ENCODE results near the gene SMIM3.
"Not testable (repeated sequence)": the region's sequence is repeated elsewhere in the genome, so short reads cannot be mapped to it uniquely, and the experiment has no call there.

SMIM3 gene

DNA sequence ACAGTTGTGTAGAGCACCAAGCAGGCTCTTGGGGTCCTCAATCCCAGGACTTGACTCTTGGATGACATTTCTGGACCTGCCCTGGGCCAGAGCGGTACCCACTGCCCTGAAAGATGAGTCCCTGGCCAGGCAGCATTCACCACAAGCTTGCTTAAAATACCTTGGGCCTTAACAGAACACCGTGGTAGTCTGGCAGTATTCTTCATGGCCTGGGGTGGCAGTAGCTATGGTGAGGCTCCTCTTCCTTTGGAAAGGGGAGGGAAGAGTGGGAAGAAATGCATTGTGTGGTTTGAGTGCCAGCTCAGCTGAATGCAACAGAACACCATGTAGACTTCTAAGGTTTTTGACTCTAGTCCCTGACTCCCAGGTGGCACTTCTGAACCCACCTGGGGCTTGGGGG is 38.4 kb downstream of the SMIM3 start:
- Histone ChIP-seq H4K20me1 (ENCODE audit: insufficient read depth, low read length) (no peaks in the 10 kb centered on the region), H3F3A (ENCODE audit: insufficient read depth, low read length) (no peaks in the 10 kb centered on the region), H3K4me1 (ENCODE audit: low read length) (no peaks in the 10 kb centered on the region), H3K79me2 (ENCODE audit: low read length) (no peaks in the 10 kb centered on the region), H3K9me2 (replicated peaks; ENCODE audit: insufficient read depth, low read length) (no peaks in the 10 kb centered on the region), H3K4me3 (ENCODE audit: low read length) (no peak overlapping the region), H3K36me3 (replicated peaks; ENCODE audit: insufficient read depth, low read length) (no peaks in the 10 kb centered on the region), H3K27ac (ENCODE audit: low read length) (no peak overlapping the region), H3K9me3 (replicated peaks; ENCODE audit: insufficient read depth, low read length) (no peaks in the 10 kb centered on the region), H3K9ac (ENCODE audit: low read length) (no peak overlapping the region), H3K4me2 (ENCODE audit: low read depth, low read length) (no peak overlapping the region), H3K27me3 (replicated peaks; ENCODE audit: insufficient read depth, low read length) (no peaks in the 10 kb centered on the region), H2AFZ (ENCODE audit: low read length) (no peak overlapping the region)
- TF ChIP-seq EZH2phosphoT487 (IDR thresholded peaks at IDR 0.05; ENCODE audit: low read length) = no peak
- TF ChIP-seq, protein P1, sequence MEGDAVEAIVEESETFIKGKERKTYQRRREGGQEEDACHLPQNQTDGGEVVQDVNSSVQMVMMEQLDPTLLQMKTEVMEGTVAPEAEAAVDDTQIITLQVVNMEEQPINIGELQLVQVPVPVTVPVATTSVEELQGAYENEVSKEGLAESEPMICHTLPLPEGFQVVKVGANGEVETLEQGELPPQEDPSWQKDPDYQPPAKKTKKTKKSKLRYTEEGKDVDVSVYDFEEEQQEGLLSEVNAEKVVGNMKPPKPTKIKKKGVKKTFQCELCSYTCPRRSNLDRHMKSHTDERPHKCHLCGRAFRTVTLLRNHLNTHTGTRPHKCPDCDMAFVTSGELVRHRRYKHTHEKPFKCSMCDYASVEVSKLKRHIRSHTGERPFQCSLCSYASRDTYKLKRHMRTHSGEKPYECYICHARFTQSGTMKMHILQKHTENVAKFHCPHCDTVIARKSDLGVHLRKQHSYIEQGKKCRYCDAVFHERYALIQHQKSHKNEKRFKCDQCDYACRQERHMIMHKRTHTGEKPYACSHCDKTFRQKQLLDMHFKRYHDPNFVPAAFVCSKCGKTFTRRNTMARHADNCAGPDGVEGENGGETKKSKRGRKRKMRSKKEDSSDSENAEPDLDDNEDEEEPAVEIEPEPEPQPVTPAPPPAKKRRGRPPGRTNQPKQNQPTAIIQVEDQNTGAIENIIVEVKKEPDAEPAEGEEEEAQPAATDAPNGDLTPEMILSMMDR (IDR thresholded peaks at IDR 0.05; ENCODE audit: low read length) = no peak
- no peak for TF ChIP-seq EZH2 (optimal IDR thresholded peaks at IDR 0.05; ENCODE audit: low read depth, low read length)
- no peak for DNase-seq

DNA sequence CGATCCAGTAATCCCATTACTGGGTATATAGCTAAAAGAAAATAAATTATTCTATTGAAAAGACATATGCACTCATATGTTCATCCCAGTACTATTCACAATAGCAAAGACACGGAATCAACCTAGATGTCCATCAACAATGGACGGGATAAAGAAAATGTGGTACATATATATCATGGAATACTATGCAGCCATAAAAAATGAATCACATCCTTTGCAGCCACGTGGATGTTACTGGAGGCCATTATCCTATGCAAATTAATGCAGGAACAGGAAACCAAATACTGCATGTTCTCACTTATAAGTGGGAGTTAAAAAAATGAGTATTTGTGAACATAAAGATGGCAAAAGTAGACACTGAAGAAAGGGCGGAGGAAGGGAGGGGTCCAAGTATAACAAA is 51.2 kb downstream of the SMIM3 start:
- Histone ChIP-seq H3K4me3 (ENCODE audit: low read length) (no peak overlapping the region), H3F3A (ENCODE audit: insufficient read depth, low read length) (no peaks in the 10 kb centered on the region), H3K27me3 (replicated peaks; ENCODE audit: insufficient read depth, low read length) (no peaks in the 10 kb centered on the region), H3K36me3 (replicated peaks; ENCODE audit: insufficient read depth, low read length) (no peaks in the 10 kb centered on the region), H3K79me2 (ENCODE audit: low read length) (no peaks in the 10 kb centered on the region), H3K9me2 (replicated peaks; ENCODE audit: insufficient read depth, low read length) (no peaks in the 10 kb centered on the region), H3K9me3 (replicated peaks; ENCODE audit: insufficient read depth, low read length) (no peaks in the 10 kb centered on the region), H3K4me2 (ENCODE audit: low read depth, low read length) (no peak overlapping the region), H2AFZ (ENCODE audit: low read length) (no peak overlapping the region), H4K20me1 (ENCODE audit: insufficient read depth, low read length) (no peaks in the 10 kb centered on the region), H3K4me1 (ENCODE audit: low read length) (no peaks in the 10 kb centered on the region), H3K9ac (ENCODE audit: low read length) (no peak overlapping the region), H3K27ac (ENCODE audit: low read length) (no peak overlapping the region)
- TF ChIP-seq EZH2 (optimal IDR thresholded peaks at IDR 0.05; ENCODE audit: low read depth, low read length) (no peak), EZH2phosphoT487 (IDR thresholded peaks at IDR 0.05; ENCODE audit: low read length) (no peak)
- TF ChIP-seq, protein P1 (IDR thresholded peaks at IDR 0.05; ENCODE audit: low read length) = no peak
- DNase-seq = no peak

GRCh38 chr5:150831821-150832220 is 53.3 kb downstream of the SMIM3 start:
- H2AFZ ChIP-seq (ENCODE audit: low read length); H3K27me3 ChIP-seq (replicated peaks; ENCODE audit: insufficient read depth, low read length); H3K4me1 ChIP-seq (ENCODE audit: low read length); H3K27ac ChIP-seq (ENCODE audit: low read length); H3K4me3 ChIP-seq (ENCODE audit: low read length); H3F3A ChIP-seq (ENCODE audit: insufficient read depth, low read length); H3K9ac ChIP-seq (ENCODE audit: low read length); H4K20me1 ChIP-seq (ENCODE audit: insufficient read depth, low read length); H3K36me3 ChIP-seq (replicated peaks; ENCODE audit: insufficient read depth, low read length); DNase-seq; H3K9me3 ChIP-seq (replicated peaks; ENCODE audit: insufficient read depth, low read length); H3K79me2 ChIP-seq (ENCODE audit: low read length); H3K9me2 ChIP-seq (replicated peaks; ENCODE audit: insufficient read depth, low read length); H3K4me2 ChIP-seq (ENCODE audit: low read depth, low read length): not testable (repeated sequence)

- Histone ChIP-seq H3K9me3 (replicated peaks; ENCODE audit: insufficient read depth, low read length) (no peaks in the 10 kb centered on the region), H3K9ac (ENCODE audit: low read length) (no peak overlapping the region), H3K79me2 (ENCODE audit: low read length) (no peaks in the 10 kb centered on the region), H4K20me1 (ENCODE audit: insufficient read depth, low read length) (no peaks in the 10 kb centered on the region), H3K4me2 (ENCODE audit: low read depth, low read length) (no peak overlapping the region), H3K4me3 (ENCODE audit: low read length) (no peak overlapping the region), H2AFZ (ENCODE audit: low read length) (no peak overlapping the region), H3K4me1 (ENCODE audit: low read length) (no peaks in the 10 kb centered on the region), H3K27me3 (replicated peaks; ENCODE audit: insufficient read depth, low read length) (no peaks in the 10 kb centered on the region), H3K36me3 (replicated peaks; ENCODE audit: insufficient read depth, low read length) (no peaks in the 10 kb centered on the region), H3K9me2 (replicated peaks; ENCODE audit: insufficient read depth, low read length) (no peaks in the 10 kb centered on the region), H3K27ac (ENCODE audit: low read length) (no peak overlapping the region), H3F3A (ENCODE audit: insufficient read depth, low read length) (no peaks in the 10 kb centered on the region)
- TF ChIP-seq, protein P1 (IDR thresholded peaks at IDR 0.05; ENCODE audit: low read length) = no peak
- no peak for TF ChIP-seq EZH2 (optimal IDR thresholded peaks at IDR 0.05; ENCODE audit: low read depth, low read length)
- TF ChIP-seq EZH2phosphoT487 (IDR thresholded peaks at IDR 0.05; ENCODE audit: low read length) = no peak
- DNase-seq = no peak
Measured at GRCh38 chr5:150836064-150836463, 57.5 kb downstream of the SMIM3 start.
